H1 (cell line): ENCODE measurements around the gene GINS2. TPM values are rescaled to one million over a fixed set of nuclear protein-coding genes. Genes with fewer than 3 reads are reported as not detected.
A peak's percentile ranks its signal among the peaks of the same experiment; 100 is the strongest.

Experiments
- CTCF ChIA-PET: fragments of 300-600 bp; sonication (Branson Sonifier 250); formaldehyde crosslinking; loops from one replicate; lab custom pipeline; 2021; ENCODE audit not compliant: partially characterized antibody; lab: Charles Lee
- POLR2A ChIA-PET: fragments of 300-600 bp; sonication (Branson Sonifier 250); formaldehyde crosslinking; loops from one replicate; lab custom pipeline; 2021; ENCODE audit warnings: inconsistent platforms; ENCODE audit not compliant: partially characterized antibody; lab: Charles Lee
- DNase-seq, 2 experiments: peaks; one replicate each; pipeline versions ENCODE4 v3.0.0 to v3.0.0-alpha.2; 2010 to 2022; ENCODE audit warnings: low spot score in 2 of 2, low read depth in 1 of 2, mixed read lengths in 1 of 2
- FAIRE-seq: peaks from 2 replicates; lab custom pipeline; 2011; peaks lifted over from hg19 to GRCh38; lab: Jason Lieb, UNC
- H2AFZ ChIP-seq: 2 replicates; pipeline ENCODE4 v1.8.1; 2012; ENCODE audit warnings: low read length, inconsistent platforms
- H2AK5ac ChIP-seq: 2 replicates; pipeline ENCODE4 v1.6.1; 2013; ENCODE audit warnings: low read depth, low read length
- H2BK120ac ChIP-seq: replicated peaks from 2 replicates; pipeline ENCODE3; 2013; ENCODE audit warnings: low read depth, low read length, inconsistent platforms
- H2BK12ac ChIP-seq: 2 replicates; pipeline ENCODE4 v1.6.1; 2013; ENCODE audit warnings: low read depth, low read length
- H2BK15ac ChIP-seq: 2 replicates; pipeline ENCODE4 v1.6.1; 2013; ENCODE audit warnings: low read length
- H2BK20ac ChIP-seq: 2 replicates; pipeline ENCODE4 v1.6.1; 2013; ENCODE audit warnings: low read length
- H2BK5ac ChIP-seq: 2 replicates; pipeline ENCODE4 v1.6.1; 2013; ENCODE audit warnings: low read depth, low read length
- H3K14ac ChIP-seq: 2 replicates; pipeline ENCODE4 v1.6.1; 2013; ENCODE audit warnings: inconsistent platforms; ENCODE audit not compliant: insufficient read length
- H3K18ac ChIP-seq: 2 replicates; pipeline ENCODE4 v1.6.1; 2013; ENCODE audit warnings: low read length; ENCODE audit errors: extremely low read depth
- H3K23ac ChIP-seq: 2 replicates; pipeline ENCODE4 v1.6.1; 2013; ENCODE audit warnings: inconsistent platforms; ENCODE audit not compliant: insufficient read length
- H3K23me2 ChIP-seq: 2 replicates; pipeline ENCODE4 v1.6.1; 2013; ENCODE audit warnings: low read depth, low read length
- H3K27ac ChIP-seq: 2 replicates; pipeline ENCODE4 v1.6.1; 2011; ENCODE audit warnings: low read depth, low read length, inconsistent platforms
- H3K27me3 ChIP-seq, 4 experiments: replicated peaks in 1 of 4; 1 replicate in 1 of 4; 2 replicates in 3 of 4; pipeline versions ENCODE4 v1.6.1 to v1.8.1; 2011 to 2013; ENCODE audit warnings: low read length in 3 of 4, mild to moderate bottlenecking in 3 of 4, inconsistent platforms in 2 of 4, mixed read lengths in 2 of 4, moderate library complexity in 1 of 4; ENCODE audit not compliant: control insufficient read depth in 3 of 4, insufficient read depth in 3 of 4; ENCODE audit errors: extremely low read depth in 1 of 4
- H3K36me3 ChIP-seq, 4 experiments: 2 replicates each; pipeline versions ENCODE4 v1.6.1 to v1.8.1; 2011 to 2013; ENCODE audit warnings: mild to moderate bottlenecking in 4 of 4, low read length in 3 of 4, moderate library complexity in 2 of 4, control low read depth in 1 of 4, inconsistent platforms in 1 of 4; ENCODE audit not compliant: insufficient read depth in 4 of 4, control insufficient read depth in 2 of 4
- H3K4ac ChIP-seq: replicated peaks from 2 replicates; pipeline ENCODE3; 2013; ENCODE audit warnings: low read length, low read depth, mixed read lengths, inconsistent platforms; ENCODE audit not compliant: insufficient read length
- H3K4me1 ChIP-seq, 4 experiments: replicated peaks in 1 of 4; 1 replicate in 1 of 4; 2 replicates in 3 of 4; pipeline versions ENCODE4 v1.6.1 to v1.8.1; 2011 to 2013; ENCODE audit warnings: low read length in 3 of 4, inconsistent platforms in 2 of 4, mixed read lengths in 1 of 4; ENCODE audit not compliant: insufficient read depth in 4 of 4, control insufficient read depth in 3 of 4
- H3K4me2 ChIP-seq, 2 experiments: 2 replicates each; pipeline versions ENCODE4 v1.6.1 to v1.8.1; 2011 to 2013; ENCODE audit warnings: low read depth in 2 of 2, low read length in 2 of 2, control low read depth in 1 of 2, inconsistent platforms in 1 of 2, mild to moderate bottlenecking in 1 of 2; ENCODE audit not compliant: insufficient read depth in 1 of 2
- H3K4me3 ChIP-seq, 4 experiments: fragments of 200-600, 300-600 bp in 1 of 4; sonication (generic), shearing (Covaris generic), sonication (Bioruptor Twin) in 1 of 4; 2 replicates each; pipeline versions ENCODE4 v1.5.1 to v1.8.1; 2011 to 2016; ENCODE audit warnings: low read length in 4 of 4, low read depth in 3 of 4, control low read depth in 2 of 4, inconsistent platforms in 2 of 4, mild to moderate bottlenecking in 2 of 4, mixed read lengths in 1 of 4, moderate library complexity in 1 of 4; ENCODE audit not compliant: insufficient read depth in 2 of 4; ENCODE audit errors: extremely low read depth in 1 of 4
- H3K56ac ChIP-seq: replicated peaks from 2 replicates; pipeline ENCODE3; 2013; ENCODE audit warnings: low read depth, mild to moderate bottlenecking, mixed read lengths, low read length, inconsistent platforms; ENCODE audit not compliant: insufficient read length
- H3K79me1 ChIP-seq: 2 replicates; pipeline ENCODE4 v1.6.1; 2013; ENCODE audit warnings: low read depth, low read length, control low read depth
- H3K79me2 ChIP-seq, 2 experiments: 2 replicates each; pipeline versions ENCODE4 v1.6.1 to v1.8.1; 2012 to 2013; ENCODE audit warnings: low read length in 2 of 2, mild to moderate bottlenecking in 2 of 2, inconsistent platforms in 1 of 2; ENCODE audit not compliant: insufficient read depth in 2 of 2, control insufficient read depth in 1 of 2
- H3K9ac ChIP-seq, 4 experiments: replicated peaks in 1 of 4; 1 replicate in 1 of 4; 2 replicates in 3 of 4; pipeline versions ENCODE4 v1.6.1 to v1.8.1; 2011 to 2013; ENCODE audit warnings: low read depth in 3 of 4, low read length in 3 of 4, control low read depth in 2 of 4, mild to moderate bottlenecking in 2 of 4, moderate library complexity in 2 of 4, inconsistent platforms in 1 of 4; ENCODE audit errors: extremely low read depth in 1 of 4
- H3K9me3 ChIP-seq, 2 experiments: 2 replicates each; pipeline versions ENCODE4 v1.6.1 to v1.8.1; 2012 to 2013; ENCODE audit warnings: mild to moderate bottlenecking in 2 of 2, moderate library complexity in 2 of 2, control low read depth in 1 of 2, inconsistent platforms in 1 of 2, low read depth in 1 of 2, low read length in 1 of 2, mixed read lengths in 1 of 2; ENCODE audit not compliant: insufficient read depth in 2 of 2
- H4K20me1 ChIP-seq, 2 experiments: replicated peaks in 1 of 2; 2 replicates each; pipeline versions ENCODE3 to v1.8.1; 2011 to 2013; ENCODE audit warnings: inconsistent platforms in 2 of 2, low read length in 2 of 2, mild to moderate bottlenecking in 1 of 2; ENCODE audit not compliant: insufficient read depth in 2 of 2, control insufficient read depth in 1 of 2
- H4K5ac ChIP-seq: 2 replicates; pipeline ENCODE4 v1.6.1; 2013; ENCODE audit warnings: low read length, low read depth, mixed read lengths, inconsistent platforms; ENCODE audit not compliant: insufficient read length
- H4K8ac ChIP-seq: 2 replicates; pipeline ENCODE4 v1.8.0; 2013; ENCODE audit warnings: mild to moderate bottlenecking, moderate library complexity, low read length, inconsistent platforms; ENCODE audit not compliant: insufficient read depth; ENCODE audit errors: extremely low read depth
- H4K91ac ChIP-seq: replicated peaks from 2 replicates; pipeline ENCODE3; 2013; ENCODE audit warnings: low read length, mixed read lengths, inconsistent platforms; ENCODE audit not compliant: insufficient read length
- ATF3 ChIP-seq: IDR thresholded peaks from 2 replicates; pipeline ENCODE4 v1.6.1; 2011; ENCODE audit warnings: low read depth, mild to moderate bottlenecking, low read length; ENCODE audit not compliant: insufficient read depth
- CHD1 ChIP-seq: IDR thresholded peaks from 2 replicates; pipeline ENCODE4 v1.6.1; 2012; ENCODE audit warnings: low read depth, low read length, improper control_type of control experiment
- CTBP2 ChIP-seq: IDR thresholded peaks from 2 replicates; pipeline ENCODE4 v1.7.0; 2011; ENCODE audit warnings: borderline replicate concordance, mild to moderate bottlenecking, moderate library complexity, mixed read lengths, low read length; ENCODE audit not compliant: insufficient read depth, insufficient read length
- POLR2AphosphoS5 ChIP-seq: IDR thresholded peaks from 2 replicates; pipeline ENCODE4 v1.6.1; 2011; ENCODE audit warnings: low read depth, low read length
- RAD21 ChIP-seq, 2 experiments: IDR thresholded peaks in 1 of 2; conservative IDR thresholded peaks in 1 of 2; 2 replicates each; pipeline ENCODE4 v1.6.1; 2011; ENCODE audit warnings: low read depth in 2 of 2, low read length in 2 of 2, improper control_type of control experiment in 1 of 2, inconsistent platforms in 1 of 2, mild to moderate bottlenecking in 1 of 2, moderate library complexity in 1 of 2
- SP2 ChIP-seq: IDR thresholded peaks from 2 replicates; pipeline ENCODE4 v1.6.1; 2012; ENCODE audit warnings: mild to moderate bottlenecking, low read length, inconsistent platforms
- SP4 ChIP-seq: IDR thresholded peaks from 2 replicates; pipeline ENCODE4 v1.6.1; 2012; ENCODE audit warnings: low read length, inconsistent platforms
- TAF7 ChIP-seq: optimal IDR thresholded peaks from 2 replicates; pipeline ENCODE3; 2011; ENCODE audit warnings: low read depth, mild to moderate bottlenecking, inconsistent platforms, low read length, moderate library complexity, borderline replicate concordance
- WGBS, 2 experiments: shearing (Covaris generic) in 1 of 2; methylation state at CpG; one replicate each; pipeline versions ENCODE4 v1.1.6 to v1.1.7; 2013 to 2015; ENCODE audit warnings: low lambda C conversion rate in 2 of 2, mixed read lengths in 2 of 2, inconsistent platforms in 1 of 2, low coverage in 1 of 2, missing lambda C conversion rate in 1 of 2; ENCODE audit not compliant: insufficient replicate concordance in 2 of 2, insufficient coverage in 1 of 2, insufficient read length in 1 of 2; ENCODE audit errors: extremely low coverage in 1 of 2, missing lambda C conversion rate in 1 of 2; 5-methylcytosine and 5-hydroxymethylcytosine counted together
- polyA plus RNA-seq, 7 experiments: library from polyadenylated mRNA; depleted of rRNA in 3 of 7; stranded (reverse) in 5 of 7; unstranded in 2 of 7; fragments of >200 nt in 5 of 7; fragments of 200-250 nt in 2 of 7; gene quantifications; 1 replicate in 5 of 7; 2 replicates in 1 of 7; 4 replicates in 1 of 7; pipeline versions ENCODE4 v1.2.1 to v1.2.3, GENCODE V29; 2011 to 2013; ENCODE audit warnings: missing spikeins in 2 of 7, mixed read lengths in 2 of 7
- total RNA-seq: library from RNA; stranded (reverse); fragmentation: NEBNext Ultra II Directional; extraction: Animal tissue kit (Norgen Biotek cat#: 25700); gene quantifications from 2 replicates; pipeline ENCODE4 v1.2.1, GENCODE V29; 2021

The GINS2 gene
- total and polyA plus RNA-seq, 2 of the 8 experiments (the other 6 are each of a cell fraction or from before 2014, with no cell fraction given): 29.4 to 59.1 TPM

- Histone ChIP-seq H3K9ac (no peak overlapping the region), H3K4me3 (no peak overlapping the region), H3K4ac (no peak overlapping the region), H4K8ac (no peak overlapping the region; the same call in 1 of the 2 replicates), H3K9me3 (peaks cover 9 to 10% of the 10 kb centered on the region in 2 experiments; a peak in 3 of 4 replicates), H3K79me2 (peaks cover 30 to 96% of the 10 kb centered on the region in 2 experiments), H3K23ac (no peak overlapping the region), H3K14ac (no peak overlapping the region), H2BK120ac (no peak overlapping the region), H2BK20ac (no peak overlapping the region), H3K79me1 (peaks cover 39% of the 10 kb centered on the region), H3K27ac (no peak overlapping the region), H4K91ac (peak overlapping the region; percentile 1), H3K4me2 (no peak overlapping the region), H2BK5ac (peak overlapping the region; percentile 21; the same call in 1 of the 2 replicates), H3K18ac (no peak overlapping the region), H3K27me3 (no peaks in the 10 kb centered on the region; a peak in 1 of 7 replicates), H2BK15ac (no peak overlapping the region), H3K4me1 (peaks cover 0 to 21% (median 12%) of the 10 kb centered on the region in 4 experiments; a peak in 6 of 7 replicates), H3K23me2 (no peaks in the 10 kb centered on the region), H2AK5ac (no peak overlapping the region), H4K20me1 (peaks cover 59 to 65% of the 10 kb centered on the region in 2 experiments), H4K5ac (no peak overlapping the region), H3K36me3 (peaks cover 0 to 9% (median 2%) of the 10 kb centered on the region in 4 experiments; a peak in 4 of 8 replicates), H2AFZ (no peak overlapping the region), H3K56ac (no peak overlapping the region), H2BK12ac (no peak overlapping the region)
- FAIRE-seq (no peak), DNase-seq (no peak)
- ChIA-PET POLR2A (interaction anchor here (1.3 kb wide), 1 partner anchor 13 kb away, joined by 3 read pairs; no protein-coding TSS in a partner anchor), CTCF (interaction anchor here (1.1 to 7.2 kb wide), 6 partner anchors 8 to 137 kb away, joined by 3 to 93 read pairs (median 14); no protein-coding TSS in a partner anchor)
- 96% methylated on average over 10 of the region's 10 CpGs; no CpG with 5 or more reads in 1 of the 2 experiments for WGBS, 2 experiments
- no peak for TF ChIP-seq SP2
- TF ChIP-seq CHD1: no peak
- TF ChIP-seq TAF7: no peak
- no peak for TF ChIP-seq POLR2AphosphoS5
- TF ChIP-seq ATF3: no peak
- TF ChIP-seq RAD21 (IDR thresholded peaks at IDR 0.05 in 1 of 2, conservative IDR thresholded peaks at IDR 0.05 in 1 of 2; ENCODE audit: low read depth in 2 of 2, low read length in 2 of 2): no peak
- no peak for TF ChIP-seq SP4
- TF ChIP-seq CTBP2: no peak
These were observed 59.4 kb downstream of the GINS2 start for GRCh38 chr16:85629326-85629725.
